LoVo (cell line): ENCODE measurements around the gene KLHDC7A.

Source experiments
- DNase-seq: peaks from one replicate; pipeline ENCODE4 v3.0.0-alpha.2; 2016; ENCODE audit warnings: low spot score

Gene KLHDC7A

DNA sequence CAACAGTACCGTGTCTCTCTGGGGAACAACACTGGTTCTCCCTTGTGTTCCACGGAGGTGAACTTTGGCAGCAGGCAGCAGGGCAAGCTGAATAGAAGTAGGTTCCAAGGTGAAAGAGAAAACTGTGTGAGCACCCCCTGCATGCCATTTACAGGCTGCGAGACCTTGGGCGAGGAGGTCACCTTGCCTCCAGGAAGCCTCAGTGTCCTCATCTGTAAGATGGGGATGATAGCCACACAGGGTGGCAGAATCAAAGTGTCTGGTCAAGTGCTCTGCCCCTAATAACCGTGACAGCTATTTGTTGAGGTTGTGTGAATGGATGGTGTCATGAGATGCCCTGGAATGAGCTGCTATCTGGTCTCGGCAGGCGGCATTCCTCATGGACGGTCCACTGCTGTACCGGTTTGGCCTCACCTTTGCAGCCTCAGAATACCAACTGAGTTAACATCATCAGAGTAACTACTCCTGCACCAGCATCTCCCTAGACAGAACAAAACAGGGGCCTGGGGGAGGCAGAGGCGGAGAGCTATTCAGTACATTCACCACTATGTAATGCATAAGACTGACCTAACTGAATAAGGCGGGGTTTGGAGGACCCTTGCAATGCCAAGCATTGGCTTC, 7.4 kb upstream of the KLHDC7A start:
- no peak for DNase-seq

DNA sequence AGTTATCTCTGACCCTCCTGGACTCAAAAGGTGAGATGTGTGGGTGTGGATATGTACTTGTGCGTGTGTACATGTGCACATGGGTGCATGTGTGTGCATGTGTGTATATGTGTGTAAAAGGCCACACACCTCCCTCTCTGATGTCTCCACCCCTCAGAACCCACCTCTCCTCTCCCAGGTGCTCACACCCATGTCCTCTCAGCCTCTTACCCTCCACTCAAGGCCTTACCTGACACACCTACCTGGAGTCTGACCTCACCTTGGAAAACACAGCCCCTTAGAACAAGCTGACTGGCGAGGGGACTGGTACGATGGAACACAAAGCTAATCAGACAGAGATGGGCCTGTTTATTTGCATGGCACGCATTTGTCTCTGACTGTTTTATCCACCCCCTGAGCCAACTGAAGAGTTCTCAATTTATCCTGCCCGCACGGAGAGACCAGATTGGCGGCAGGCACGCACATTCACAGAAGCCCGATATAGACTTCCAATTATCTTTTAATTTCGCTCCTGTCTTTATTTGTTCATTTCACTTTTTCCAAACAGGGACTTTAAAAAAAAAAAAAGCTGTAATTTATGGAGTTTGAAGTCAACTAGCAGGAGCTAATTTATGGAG, 6.1 kb upstream of the KLHDC7A start:
- DNase-seq = no peak

DNA sequence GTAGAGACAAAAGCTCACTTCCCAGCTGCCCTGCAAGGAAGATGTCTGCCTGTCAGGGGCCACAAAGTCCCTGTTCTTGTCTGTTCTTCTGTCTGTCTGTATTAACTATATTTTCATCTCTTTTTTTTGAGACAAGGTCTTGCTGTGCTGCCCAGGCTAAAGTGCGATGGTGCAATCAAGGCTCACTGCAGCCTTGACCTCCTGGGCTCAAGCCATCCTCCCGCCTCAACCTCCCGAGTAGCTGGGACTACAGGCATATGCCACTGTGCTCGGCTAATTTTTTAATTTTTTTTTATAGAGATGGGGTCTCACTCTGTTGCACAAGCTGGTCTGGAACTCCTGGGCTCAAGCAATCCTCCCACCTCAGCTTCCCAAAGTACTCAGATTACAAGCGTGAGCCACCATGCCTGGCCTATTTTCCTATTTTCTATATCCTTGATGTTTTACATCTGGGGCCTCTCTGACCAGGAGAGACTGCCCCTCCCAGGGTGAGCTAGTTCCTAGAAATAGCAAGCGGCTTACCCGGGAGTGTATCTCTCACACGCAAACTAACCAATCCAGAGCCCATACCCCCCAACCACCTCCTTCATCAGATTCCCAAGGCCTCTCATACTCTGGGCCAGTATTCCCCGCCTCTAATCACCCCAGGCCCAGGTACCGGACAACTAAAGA, 5.4 kb upstream of the KLHDC7A start:
- no peak for DNase-seq

- no peak for DNase-seq
These were observed 1.3 kb upstream of the KLHDC7A start for GRCh38 chr1:18479454-18479853.

DNA sequence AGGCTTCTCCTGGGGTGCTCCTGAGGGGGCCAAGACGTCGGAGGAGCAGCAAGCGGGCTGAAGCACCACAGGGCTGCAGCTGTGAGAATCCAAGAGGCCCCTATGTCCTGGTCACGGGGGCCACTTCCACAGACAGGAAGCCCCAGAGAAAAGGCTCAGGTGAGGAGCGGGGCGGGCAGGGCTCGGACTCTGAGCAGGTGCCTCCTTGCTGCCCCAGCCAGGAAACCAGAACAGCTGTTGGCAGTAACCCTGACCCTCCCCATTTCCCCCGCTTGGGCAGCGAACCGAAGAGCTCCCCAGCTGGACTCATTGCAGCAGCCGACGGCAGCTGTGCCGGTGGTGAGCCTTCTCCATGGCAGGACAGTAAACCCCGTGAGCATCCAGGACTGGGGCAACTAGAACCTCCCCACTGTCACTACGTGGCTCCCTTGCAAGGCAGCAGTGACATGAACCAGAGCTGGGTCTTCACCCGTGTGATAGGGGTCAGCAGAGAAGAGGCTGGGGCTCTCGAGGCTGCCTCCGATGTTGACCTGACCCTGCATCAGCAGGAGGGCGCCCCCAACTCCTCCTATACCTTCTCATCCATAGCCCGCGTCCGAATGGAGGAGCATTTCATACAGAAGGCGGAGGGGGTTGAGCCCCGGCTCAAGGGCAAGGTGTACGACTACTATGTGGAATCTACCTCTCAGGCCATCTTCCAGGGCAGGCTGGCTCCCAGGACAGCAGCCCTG, 625 bp downstream of the KLHDC7A start:
- DNase-seq = no peak

DNA sequence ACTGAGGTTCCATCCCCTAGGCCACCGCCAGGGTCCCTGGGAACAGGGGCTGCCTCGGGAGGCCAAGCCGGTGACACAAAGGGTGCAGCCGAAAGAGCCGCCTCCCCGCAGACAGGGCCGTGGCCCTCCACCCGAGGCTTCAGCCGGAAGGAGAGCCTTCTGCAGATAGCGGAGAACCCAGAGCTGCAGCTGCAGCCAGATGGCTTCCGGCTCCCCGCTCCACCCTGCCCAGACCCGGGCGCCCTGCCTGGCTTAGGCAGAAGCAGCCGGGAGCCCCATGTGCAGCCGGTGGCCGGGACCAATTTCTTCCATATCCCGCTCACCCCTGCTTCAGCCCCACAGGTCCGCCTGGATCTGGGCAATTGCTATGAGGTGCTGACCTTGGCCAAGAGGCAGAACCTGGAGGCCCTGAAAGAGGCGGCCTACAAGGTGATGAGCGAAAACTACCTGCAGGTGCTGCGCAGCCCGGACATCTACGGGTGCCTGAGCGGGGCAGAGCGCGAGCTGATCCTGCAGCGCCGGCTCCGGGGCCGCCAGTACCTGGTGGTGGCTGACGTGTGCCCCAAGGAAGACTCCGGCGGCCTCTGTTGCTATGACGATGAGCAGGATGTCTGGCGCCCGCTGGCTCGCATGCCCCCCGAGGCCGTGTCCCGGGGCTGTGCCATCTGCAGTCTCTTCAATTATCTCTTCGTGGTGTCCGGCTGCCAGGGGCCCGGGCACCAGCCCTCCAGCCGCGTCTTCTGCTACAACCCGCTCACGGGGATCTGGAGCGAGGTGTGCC, 1.4 kb downstream of the KLHDC7A start:
- no peak for DNase-seq

- DNase-seq = no peak
These were observed 2.1 kb downstream of the KLHDC7A start for GRCh38 chr1:18482721-18483425.

DNA sequence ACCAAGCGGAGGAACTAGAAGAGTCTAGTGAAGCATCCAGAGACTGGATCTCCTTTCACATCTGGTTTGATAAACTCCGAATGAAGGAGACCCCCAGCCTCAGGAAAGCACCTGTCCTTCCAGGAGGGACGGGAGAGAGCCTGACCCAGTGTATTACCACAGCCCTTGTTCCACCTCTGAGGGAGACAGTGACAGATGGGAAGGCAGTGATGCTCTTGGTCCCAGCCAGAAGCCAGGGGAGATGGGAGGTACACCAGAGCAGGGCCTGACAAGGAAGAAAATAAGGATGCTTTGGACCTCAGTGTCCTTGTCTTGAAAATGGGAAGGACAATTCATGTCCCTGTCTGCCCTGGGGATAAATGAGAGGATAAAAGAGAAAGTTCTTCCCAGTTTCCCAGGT, 3.5 kb downstream of the KLHDC7A start:
- DNase-seq = no peak

DNA sequence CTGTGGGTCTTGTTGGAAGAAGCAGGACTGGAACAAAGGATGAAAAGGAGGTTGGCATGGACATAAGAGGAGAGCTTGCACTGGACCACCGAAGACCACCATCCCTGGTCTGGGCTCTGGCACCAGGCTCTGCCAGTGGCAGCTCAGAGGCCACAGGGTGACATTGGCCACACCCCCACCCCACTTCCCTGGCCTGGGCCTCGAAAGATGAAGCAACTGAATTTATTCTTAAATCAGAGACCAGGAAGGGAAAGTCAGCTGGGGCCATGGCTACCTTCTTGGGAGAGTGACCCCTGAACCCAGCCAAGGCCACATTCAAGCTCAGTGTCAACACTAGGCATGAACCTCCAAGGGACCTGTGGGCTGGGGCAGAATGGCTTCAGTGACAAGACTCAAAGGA, 4.0 kb downstream of the KLHDC7A start:
- DNase-seq = no peak

- DNase-seq = no peak
These were observed 4.5 kb downstream of the KLHDC7A start for GRCh38 chr1:18485227-18485626.

GRCh38 chr1:18486195-18486594, 5.5 kb downstream of the KLHDC7A start:
- DNase-seq = no peak

GRCh38 chr1:18489417-18490143, 8.8 kb downstream of the KLHDC7A start:
- no peak for DNase-seq

DNA sequence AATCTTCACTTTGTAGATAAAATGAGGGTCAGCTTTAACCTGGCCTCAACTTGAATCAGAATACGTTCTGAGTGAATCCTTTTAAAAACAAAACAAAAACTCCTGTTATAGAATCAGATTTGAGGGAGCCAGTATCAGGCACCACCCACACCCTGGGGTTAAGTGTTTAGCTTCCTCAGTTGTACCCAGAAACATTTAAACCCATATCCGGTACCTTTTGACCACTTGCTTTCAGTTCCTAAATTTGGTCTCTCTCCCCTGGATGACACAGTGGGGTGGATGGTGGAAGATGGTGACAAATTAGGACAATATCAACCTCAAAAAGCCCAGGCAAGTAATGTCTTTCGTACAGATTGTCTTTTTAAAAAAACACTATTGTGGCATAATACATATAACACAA, 10.4 kb downstream of the KLHDC7A start:
- no peak for DNase-seq

DNA sequence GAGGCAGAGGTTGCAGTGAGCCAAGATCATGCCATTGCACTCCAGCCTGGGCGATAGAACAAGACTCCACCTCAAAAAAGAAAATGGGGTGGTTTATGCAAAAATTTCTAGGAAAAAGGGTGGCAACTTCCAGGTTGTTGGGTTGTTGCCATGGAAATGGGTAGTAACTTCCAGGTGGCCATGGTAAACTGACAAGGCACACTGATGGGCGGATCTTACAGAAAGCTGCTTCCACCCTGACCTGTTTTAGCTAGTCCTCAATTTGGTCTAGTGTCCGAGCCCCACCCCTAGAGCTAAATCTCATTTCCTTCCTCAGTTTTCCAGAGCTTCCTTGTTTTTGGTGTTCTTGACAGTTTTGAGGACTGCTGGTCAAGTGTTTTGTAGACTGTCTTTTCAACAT, 13.6 kb downstream of the KLHDC7A start:
- no peak for DNase-seq

- DNase-seq = no peak
These were observed 14.9 kb downstream of the KLHDC7A start for GRCh38 chr1:18495635-18496034.

DNA sequence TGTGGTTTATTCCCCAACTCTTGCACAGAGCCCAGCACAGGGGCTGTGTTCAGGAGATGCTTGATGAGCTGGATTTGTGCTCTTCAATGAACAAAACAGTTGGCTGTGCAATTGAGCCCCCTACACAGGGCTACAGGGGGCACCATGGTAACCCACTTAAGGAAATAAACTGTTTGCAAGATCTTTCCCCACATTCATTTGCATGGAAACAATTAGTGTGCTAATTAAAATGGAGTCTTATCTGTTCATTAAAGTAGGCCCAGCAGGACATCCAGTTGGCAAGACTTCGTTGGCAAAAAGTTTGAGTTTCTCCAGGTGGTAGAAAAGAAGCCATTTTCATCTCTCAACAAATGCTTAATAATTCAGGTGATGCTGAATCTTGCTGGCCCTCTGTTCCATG, 15.3 kb downstream of the KLHDC7A start:
- no peak for DNase-seq

DNA sequence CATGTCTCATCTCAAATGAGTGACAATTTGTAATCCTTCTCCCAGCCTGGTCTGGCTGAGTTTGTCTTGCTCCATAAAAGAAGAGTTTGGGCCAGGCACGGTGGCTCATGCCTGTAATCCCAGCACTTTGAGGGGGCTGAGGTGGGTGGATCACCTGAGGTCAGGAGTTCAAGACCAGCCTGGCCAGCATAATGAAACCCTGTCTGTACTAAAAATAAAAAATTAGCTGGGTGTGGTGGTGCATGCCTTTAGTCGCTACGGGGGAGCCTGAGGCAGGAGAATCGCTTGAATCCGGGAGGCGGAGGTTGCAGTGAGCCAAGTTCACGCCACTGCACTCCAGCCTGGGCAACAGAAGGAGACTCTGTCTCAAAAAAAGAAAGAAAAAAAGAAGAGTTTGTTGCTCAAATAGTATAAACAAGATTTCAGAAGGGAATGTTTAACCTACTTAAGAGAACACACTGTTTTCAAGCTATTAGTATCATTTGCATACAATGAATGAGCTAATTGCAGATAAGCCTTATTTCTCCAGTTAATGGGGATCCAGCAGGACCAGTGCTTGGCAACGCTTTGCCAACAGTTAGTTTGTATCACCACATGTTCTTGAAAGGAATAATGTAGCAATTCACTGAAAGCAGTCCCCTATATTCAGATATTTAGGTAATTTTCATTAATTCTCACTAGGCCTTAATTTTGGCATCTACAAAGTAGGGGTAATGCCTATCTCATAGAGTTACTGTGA, 15.9 kb downstream of the KLHDC7A start:
- DNase-seq = no peak

- no peak for DNase-seq
These were observed 21.1 kb downstream of the KLHDC7A start for GRCh38 chr1:18501833-18502232.

GRCh38 chr1:18504609-18505008, 23.9 kb downstream of the KLHDC7A start:
- no peak for DNase-seq

DNA sequence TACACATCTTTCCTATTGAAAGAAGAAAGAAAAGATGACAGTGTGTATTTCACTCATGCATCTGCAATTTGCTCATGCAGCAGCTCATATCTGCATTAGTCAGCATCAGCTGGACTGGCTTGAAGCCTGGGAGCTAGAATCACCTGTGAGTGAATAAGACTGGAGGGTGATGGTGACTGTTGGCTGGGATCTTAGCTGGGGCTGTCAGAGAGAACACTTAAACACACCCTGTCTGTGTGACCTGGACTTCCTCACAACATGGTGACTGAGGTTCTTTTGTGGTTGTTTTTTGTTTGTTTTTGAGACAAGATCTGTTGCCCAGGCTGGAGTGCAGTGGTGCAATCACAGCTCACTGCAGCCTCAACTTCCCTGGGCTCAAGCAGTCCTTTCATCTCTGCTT, 24.9 kb downstream of the KLHDC7A start:
- no peak for DNase-seq
